Measurements from ENCODE around the gene SORCS2.

The SORCS2 gene

GRCh38 chr4:7646384-7647061 lies 454.2 kb downstream of the SORCS2 start:
- Histone ChIP-seq H3K27me3 (ENCODE audit: insufficient read depth, low read length, poor library complexity) (no peaks in the 10 kb centered on the region), H4K20me1 (ENCODE audit: insufficient read depth, low read length) (no peaks in the 10 kb centered on the region), H3K27ac (ENCODE audit: low read length) (no peak overlapping the region), H3K9ac (ENCODE audit: low read depth, low read length) (no peak overlapping the region), H3K9me3 (ENCODE audit: insufficient read depth, low read length, severe bottlenecking) (no peaks in the 10 kb centered on the region), H2AFZ (ENCODE audit: low read depth, low read length) (no peak overlapping the region), H3K4me1 (ENCODE audit: insufficient read depth, low read length) (no peaks in the 10 kb centered on the region), H3K4me2 (ENCODE audit: insufficient read depth, low read length) (no peak overlapping the region), H3K36me3 (ENCODE audit: insufficient read depth, low read length) (no peaks in the 10 kb centered on the region), H3K79me2 (ENCODE audit: insufficient read depth, low read length) (no peaks in the 10 kb centered on the region), H3K4me3 (ENCODE audit: low read depth in 1 of 2, low read length in 2 of 2) (no peak overlapping the region)
- DNase-seq (no peak), ATAC-seq (ENCODE audit: insufficient read depth, low read depth) (no peak)
- TF ChIP-seq EZH2 (IDR thresholded peaks at IDR 0.05; ENCODE audit: borderline replicate concordance, low read depth, low read length, severe bottlenecking), result no peak
- no peak for TF ChIP-seq CTCF (IDR thresholded peaks at IDR 0.05; ENCODE audit: borderline replicate concordance, extremely low read depth, low read length, poor library complexity, severe bottlenecking)

- Histone ChIP-seq H3K4me2 (ENCODE audit: insufficient read depth, low read length) (no peak overlapping the region), H3K79me2 (ENCODE audit: insufficient read depth, low read length) (no peaks in the 10 kb centered on the region), H3K27me3 (ENCODE audit: insufficient read depth, low read length, poor library complexity) (no peaks in the 10 kb centered on the region), H3K9me3 (ENCODE audit: insufficient read depth, low read length, severe bottlenecking) (no peaks in the 10 kb centered on the region), H3K9ac (ENCODE audit: low read depth, low read length) (no peak overlapping the region), H3K36me3 (ENCODE audit: insufficient read depth, low read length) (no peaks in the 10 kb centered on the region), H2AFZ (ENCODE audit: low read depth, low read length) (no peak overlapping the region), H3K27ac (ENCODE audit: low read length) (no peak overlapping the region), H3K4me1 (ENCODE audit: insufficient read depth, low read length) (no peaks in the 10 kb centered on the region), H4K20me1 (ENCODE audit: insufficient read depth, low read length) (no peaks in the 10 kb centered on the region), H3K4me3 (ENCODE audit: low read depth in 1 of 2, low read length in 2 of 2) (no peak overlapping the region)
- DNase-seq (no peak), ATAC-seq (ENCODE audit: insufficient read depth, low read depth) (no peak)
- TF ChIP-seq CTCF (IDR thresholded peaks at IDR 0.05; ENCODE audit: borderline replicate concordance, extremely low read depth, low read length, poor library complexity, severe bottlenecking) (no peak), EZH2 (IDR thresholded peaks at IDR 0.05; ENCODE audit: borderline replicate concordance, low read depth, low read length, severe bottlenecking) (no peak)
Observed at GRCh38 chr4:7647186-7647585, 454.8 kb downstream of the SORCS2 start.

GRCh38 chr4:7647600-7648543 lies 455.5 kb downstream of the SORCS2 start:
- H3K9ac ChIP-seq (ENCODE audit: low read depth, low read length), result no peak overlapping the region
- DNase-seq (no peak), ATAC-seq (ENCODE audit: insufficient read depth, low read depth) (no peak)
- H3K4me2 ChIP-seq (ENCODE audit: insufficient read depth, low read length), result no peak overlapping the region
- H3K4me3 ChIP-seq (ENCODE audit: low read depth in 1 of 2, low read length in 2 of 2), result no peak overlapping the region
- no peaks in the 10 kb centered on the region for H3K79me2 ChIP-seq (ENCODE audit: insufficient read depth, low read length)
- H3K4me1 ChIP-seq (ENCODE audit: insufficient read depth, low read length), result no peaks in the 10 kb centered on the region
- no peaks in the 10 kb centered on the region for H4K20me1 ChIP-seq (ENCODE audit: insufficient read depth, low read length)
- H3K36me3 ChIP-seq (ENCODE audit: insufficient read depth, low read length), result no peaks in the 10 kb centered on the region
- TF ChIP-seq EZH2 (IDR thresholded peaks at IDR 0.05; ENCODE audit: borderline replicate concordance, low read depth, low read length, severe bottlenecking), result no peak
- TF ChIP-seq CTCF (IDR thresholded peaks at IDR 0.05; ENCODE audit: borderline replicate concordance, extremely low read depth, low read length, poor library complexity, severe bottlenecking), result no peak
- H2AFZ ChIP-seq (ENCODE audit: low read depth, low read length), result no peak overlapping the region
- no peaks in the 10 kb centered on the region for H3K27me3 ChIP-seq (ENCODE audit: insufficient read depth, low read length, poor library complexity)
- no peak overlapping the region for H3K27ac ChIP-seq (ENCODE audit: low read length)
- H3K9me3 ChIP-seq (ENCODE audit: insufficient read depth, low read length, severe bottlenecking), result no peaks in the 10 kb centered on the region
